Nephron (organoid): ENCODE measurements around the gene USP37.

Experiments
- H3K27ac Mint-ChIP-seq, 3 experiments: 2 replicates each; pipeline ENCODE4 v1.8.0; 2020; ENCODE audit warnings: mixed read lengths in 3 of 3, mild to moderate bottlenecking in 2 of 3, moderate library complexity in 1 of 3
- H3K27me3 Mint-ChIP-seq: 2 replicates; pipeline ENCODE4 v1.8.0; 2021; ENCODE audit warnings: low read depth, mild to moderate bottlenecking, moderate library complexity, mixed read lengths
- H3K36me3 Mint-ChIP-seq: 2 replicates; pipeline ENCODE4 v1.8.0; 2020; ENCODE audit warnings: low read depth, mixed read lengths
- H3K4me1 Mint-ChIP-seq: 2 replicates; pipeline ENCODE4 v1.8.0; 2020; ENCODE audit warnings: mixed read lengths
- H3K4me3 Mint-ChIP-seq, 3 experiments: 2 replicates each; pipeline ENCODE4 v1.8.0; 2020; ENCODE audit warnings: mild to moderate bottlenecking in 3 of 3, mixed read lengths in 3 of 3, moderate library complexity in 2 of 3
- H3K9me3 Mint-ChIP-seq: 2 replicates; pipeline ENCODE4 v1.8.0; 2020; ENCODE audit warnings: mixed read lengths
- TF ChIP-seq, protein P1 (sequence below), 3 experiments: fragments of 200-600 bp; sonication (generic); IDR thresholded peaks; one replicate each; pipeline ENCODE4 v1.5.0; 2021; ENCODE audit warnings: antibody characterized with exemption in 3 of 3; ENCODE audit not compliant: unreplicated experiment in 3 of 3

Gene USP37

DNA sequence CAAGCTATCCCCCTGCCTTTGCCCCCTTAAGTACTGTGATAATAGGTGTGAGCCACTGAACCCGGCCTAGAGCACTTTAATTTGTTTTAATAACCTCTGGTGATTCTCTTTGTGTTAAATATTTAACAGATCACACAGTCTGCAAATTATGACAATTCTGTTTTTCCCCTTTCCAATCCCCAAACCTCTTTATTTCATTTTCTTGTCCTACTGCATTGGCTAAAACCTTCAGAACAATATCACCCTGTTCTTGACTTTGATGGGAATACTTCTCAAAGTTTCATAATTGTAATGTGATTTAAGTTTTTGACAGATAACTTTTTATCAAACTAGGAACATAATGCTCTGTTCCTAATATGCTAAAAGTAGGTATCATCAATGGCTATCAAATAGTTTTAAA is 44.5 kb downstream of the USP37 start:
- H3K9me3 Mint-ChIP-seq: peaks cover 25% of the 10 kb centered on the region
- H3K27ac Mint-ChIP-seq: no peak overlapping the region
- no peak overlapping the region for H3K4me3 Mint-ChIP-seq
- no peaks in the 10 kb centered on the region for H3K4me1 Mint-ChIP-seq
- peaks cover 85% of the 10 kb centered on the region for H3K36me3 Mint-ChIP-seq
- H3K27me3 Mint-ChIP-seq: no peaks in the 10 kb centered on the region
- TF ChIP-seq, protein P1, sequence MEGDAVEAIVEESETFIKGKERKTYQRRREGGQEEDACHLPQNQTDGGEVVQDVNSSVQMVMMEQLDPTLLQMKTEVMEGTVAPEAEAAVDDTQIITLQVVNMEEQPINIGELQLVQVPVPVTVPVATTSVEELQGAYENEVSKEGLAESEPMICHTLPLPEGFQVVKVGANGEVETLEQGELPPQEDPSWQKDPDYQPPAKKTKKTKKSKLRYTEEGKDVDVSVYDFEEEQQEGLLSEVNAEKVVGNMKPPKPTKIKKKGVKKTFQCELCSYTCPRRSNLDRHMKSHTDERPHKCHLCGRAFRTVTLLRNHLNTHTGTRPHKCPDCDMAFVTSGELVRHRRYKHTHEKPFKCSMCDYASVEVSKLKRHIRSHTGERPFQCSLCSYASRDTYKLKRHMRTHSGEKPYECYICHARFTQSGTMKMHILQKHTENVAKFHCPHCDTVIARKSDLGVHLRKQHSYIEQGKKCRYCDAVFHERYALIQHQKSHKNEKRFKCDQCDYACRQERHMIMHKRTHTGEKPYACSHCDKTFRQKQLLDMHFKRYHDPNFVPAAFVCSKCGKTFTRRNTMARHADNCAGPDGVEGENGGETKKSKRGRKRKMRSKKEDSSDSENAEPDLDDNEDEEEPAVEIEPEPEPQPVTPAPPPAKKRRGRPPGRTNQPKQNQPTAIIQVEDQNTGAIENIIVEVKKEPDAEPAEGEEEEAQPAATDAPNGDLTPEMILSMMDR (IDR thresholded peaks at IDR 0.05; ENCODE audit: unreplicated experiment in 3 of 3): no peak

DNA sequence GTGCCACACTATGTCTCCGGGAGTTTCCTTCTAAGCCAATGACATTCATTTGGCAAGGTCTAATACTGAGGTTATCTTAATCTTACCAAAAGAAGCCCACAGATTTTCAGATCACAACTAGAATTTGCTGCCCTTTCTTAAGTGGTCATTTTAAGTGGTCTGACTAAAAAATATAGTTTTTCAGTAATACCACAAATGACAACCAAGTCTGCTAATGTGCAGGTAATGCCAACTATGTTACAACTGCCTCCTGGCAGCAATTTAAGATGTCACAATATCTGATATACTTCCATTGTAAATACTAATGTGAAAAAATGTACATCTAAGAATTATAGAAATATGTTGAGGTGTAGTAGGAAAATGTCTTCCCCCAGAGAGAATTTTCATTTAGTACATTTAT is 49.3 kb downstream of the USP37 start:
- H3K27ac Mint-ChIP-seq: no peak overlapping the region
- H3K27me3 Mint-ChIP-seq: no peaks in the 10 kb centered on the region
- peaks cover 79% of the 10 kb centered on the region for H3K36me3 Mint-ChIP-seq
- peaks cover 4% of the 10 kb centered on the region for H3K9me3 Mint-ChIP-seq
- TF ChIP-seq, protein P1 (IDR thresholded peaks at IDR 0.05; ENCODE audit: unreplicated experiment in 3 of 3): no peak
- H3K4me1 Mint-ChIP-seq: no peaks in the 10 kb centered on the region
- H3K4me3 Mint-ChIP-seq: no peak overlapping the region

DNA sequence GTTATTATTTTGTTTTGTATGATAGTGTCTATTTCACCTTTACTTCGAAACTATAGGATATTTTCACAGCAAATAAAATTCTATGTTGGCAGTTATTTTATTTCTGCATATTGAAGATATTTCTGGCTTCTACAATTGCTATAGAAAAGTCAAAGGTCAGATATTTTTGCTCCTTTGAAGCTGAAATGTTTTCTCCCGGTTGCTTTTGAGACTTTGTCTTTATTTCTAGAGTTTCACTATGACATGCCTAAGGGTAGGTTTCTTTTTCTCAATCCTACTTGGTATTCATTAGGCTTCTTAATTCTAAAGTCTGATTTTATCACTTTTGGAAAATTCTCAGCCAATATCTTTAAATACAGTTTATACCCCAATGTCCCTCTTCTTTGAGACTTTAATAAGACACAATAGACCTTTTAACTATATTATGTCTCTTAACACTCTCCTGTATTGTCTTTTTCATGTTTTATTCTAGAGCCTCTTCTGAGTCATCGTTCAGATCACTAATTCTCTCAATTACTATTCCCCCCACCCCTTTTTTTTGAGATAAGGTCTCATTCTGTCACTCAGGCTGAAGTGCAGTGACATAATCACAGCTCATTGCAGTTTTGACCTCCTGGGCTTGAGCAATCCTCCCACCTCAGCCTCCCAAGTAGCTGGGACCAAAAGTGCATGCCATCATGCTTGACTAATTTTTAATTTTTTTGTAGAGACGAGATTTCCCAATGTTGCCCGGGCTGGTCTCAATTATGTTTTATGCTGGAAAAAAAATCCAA is 50.5 kb downstream of the USP37 start:
- TF ChIP-seq, protein P1 (IDR thresholded peaks at IDR 0.05; ENCODE audit: unreplicated experiment in 3 of 3): no peak

DNA sequence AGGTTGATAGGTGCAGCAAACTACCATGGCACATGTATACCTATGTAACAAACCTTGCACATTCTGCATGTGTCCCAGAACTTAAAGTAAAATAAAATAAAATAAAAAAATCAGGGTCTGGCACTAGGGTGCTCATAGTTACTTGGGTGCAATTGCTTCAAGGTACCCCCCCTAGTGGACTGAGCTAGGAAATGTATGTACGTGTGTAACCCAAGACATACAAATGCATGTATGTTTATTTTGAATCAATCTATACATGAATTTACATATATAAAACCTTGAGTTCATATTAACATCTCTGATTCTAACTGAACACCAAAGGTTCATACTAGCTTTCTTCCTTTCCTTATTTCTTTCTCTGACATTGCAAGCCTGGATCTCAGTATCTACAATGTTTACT is 51.5 kb downstream of the USP37 start:
- no peak overlapping the region for H3K27ac Mint-ChIP-seq
- peaks cover 69% of the 10 kb centered on the region for H3K36me3 Mint-ChIP-seq
- no peak overlapping the region for H3K4me3 Mint-ChIP-seq
- H3K27me3 Mint-ChIP-seq: no peaks in the 10 kb centered on the region
- H3K9me3 Mint-ChIP-seq: no peaks in the 10 kb centered on the region
- H3K4me1 Mint-ChIP-seq: no peaks in the 10 kb centered on the region
- TF ChIP-seq, protein P1 (IDR thresholded peaks at IDR 0.05; ENCODE audit: unreplicated experiment in 3 of 3): no peak

More for the DNA sequence above, 50.5 kb downstream of the USP37 start:
- Mint-ChIP-seq H3K27ac (no peak overlapping the region), H3K36me3 (peaks cover 73% of the 10 kb centered on the region), H3K9me3 (no peaks in the 10 kb centered on the region), H3K4me1 (no peaks in the 10 kb centered on the region), H3K27me3 (no peaks in the 10 kb centered on the region), H3K4me3 (no peak overlapping the region)

DNA sequence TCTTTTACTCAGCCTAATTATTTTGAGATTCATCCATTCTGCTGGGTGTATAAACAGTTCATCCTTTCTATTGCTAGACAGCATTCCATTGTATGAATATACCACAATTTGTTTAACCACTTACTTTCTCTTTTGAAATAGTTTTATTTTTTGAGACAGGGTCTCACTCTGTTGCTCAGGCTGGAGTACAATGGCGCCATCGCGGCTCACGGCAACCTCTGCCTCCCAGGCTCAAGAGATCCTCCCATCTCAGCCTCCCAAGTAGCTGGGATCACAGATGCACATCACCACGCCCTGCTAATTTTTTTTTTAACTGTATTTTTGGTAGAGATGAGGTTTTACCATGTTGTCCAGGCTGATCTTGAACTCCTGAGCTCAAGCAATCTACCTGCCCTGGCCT is 54.5 kb downstream of the USP37 start:
- Mint-ChIP-seq H3K27me3 (no peaks in the 10 kb centered on the region), H3K4me1 (no peaks in the 10 kb centered on the region), H3K36me3 (peaks cover 52% of the 10 kb centered on the region), H3K9me3 (no peaks in the 10 kb centered on the region), H3K4me3 (no peak overlapping the region), H3K27ac (no peak overlapping the region)
- TF ChIP-seq, protein P1 (IDR thresholded peaks at IDR 0.05; ENCODE audit: unreplicated experiment in 3 of 3): no peak

DNA sequence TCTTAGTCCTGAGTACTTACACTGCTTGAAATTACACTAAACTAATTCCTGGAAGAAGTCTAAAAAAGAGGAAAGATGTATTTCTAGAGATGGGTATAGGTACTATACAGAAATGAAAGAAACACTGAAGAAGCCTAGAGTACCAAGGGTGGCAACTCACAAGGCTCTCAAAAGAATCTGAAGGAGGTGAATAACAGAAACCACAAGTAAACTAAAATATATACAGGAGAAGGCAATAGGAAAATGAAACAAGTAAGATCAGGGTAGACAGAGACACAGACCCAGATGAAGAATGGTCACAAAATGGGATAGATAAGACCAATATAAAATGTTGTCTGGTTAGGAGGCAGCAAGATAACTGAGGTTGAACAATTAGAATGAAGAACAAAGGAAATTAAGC is 59.9 kb downstream of the USP37 start:
- Mint-ChIP-seq H3K4me3 (no peak overlapping the region), H3K27me3 (no peaks in the 10 kb centered on the region), H3K36me3 (peaks cover 40% of the 10 kb centered on the region), H3K27ac (no peak overlapping the region), H3K4me1 (no peaks in the 10 kb centered on the region), H3K9me3 (no peaks in the 10 kb centered on the region)
- TF ChIP-seq, protein P1 (IDR thresholded peaks at IDR 0.05; ENCODE audit: unreplicated experiment in 3 of 3): no peak
